ENCODE data around the gene ZSWIM4.

The ZSWIM4 gene

DNA sequence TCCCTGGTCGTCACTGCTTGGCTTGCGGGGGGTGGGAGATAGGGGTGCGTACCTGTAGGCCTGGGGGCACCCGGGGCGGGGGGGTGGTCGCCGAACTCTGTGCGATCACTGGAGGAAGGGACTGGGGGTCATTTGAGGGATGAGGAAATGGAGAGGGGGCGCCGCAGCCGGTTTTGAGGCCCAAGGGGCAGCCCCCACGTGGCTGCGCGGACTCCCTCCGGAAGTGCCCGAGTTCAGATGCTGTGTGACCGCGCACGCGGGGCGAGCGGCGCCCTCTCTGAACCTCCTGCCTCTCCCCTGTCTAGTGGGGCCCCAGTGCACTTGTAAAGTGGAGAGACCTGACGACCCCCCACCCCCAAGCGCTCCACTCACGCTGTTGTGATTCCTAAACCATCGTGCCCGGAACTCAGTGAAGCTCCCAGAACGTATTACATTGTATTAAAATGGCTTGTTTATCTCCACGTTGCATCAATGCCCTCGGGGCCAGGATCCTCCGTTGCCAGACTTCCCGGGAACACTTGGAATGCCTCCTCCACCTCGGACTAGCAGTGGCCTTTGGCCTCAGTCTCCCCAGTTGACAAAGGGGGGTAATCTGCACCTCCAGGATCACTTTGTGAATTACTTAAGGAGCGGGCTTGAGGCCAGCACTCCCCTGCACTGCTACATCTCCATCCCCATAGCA, 78.7 kb downstream of the ZSWIM4 start:
- DNase-seq (ENCODE audit: low read depth) = no peak

GRCh38 chr19:13875824-13876223, 80.6 kb downstream of the ZSWIM4 start:
- no peak for DNase-seq (ENCODE audit: low read depth)

DNA sequence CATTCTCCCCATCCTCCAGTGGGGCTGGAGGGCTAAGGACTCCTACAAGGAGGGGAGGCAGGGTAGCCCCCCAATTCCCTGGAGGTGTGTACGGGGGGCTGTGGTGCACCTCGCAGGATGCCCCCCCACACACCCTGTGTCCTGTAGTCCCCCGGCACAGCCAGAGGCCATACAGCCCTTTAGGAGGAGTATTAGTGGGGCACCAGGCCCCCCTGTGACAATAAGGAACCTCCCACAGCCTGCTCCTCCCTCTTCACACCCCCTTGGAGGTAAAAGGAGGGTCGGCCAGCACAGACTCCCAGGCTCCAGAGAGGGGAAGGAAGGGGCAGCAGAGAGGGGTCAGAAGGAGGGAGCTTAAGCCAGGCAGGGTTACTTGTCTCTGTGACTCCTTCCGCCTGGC, 81.6 kb downstream of the ZSWIM4 start, which contains the start of gene NANOS3:
Gene NANOS3, plus strand, starts transcription at position 301 of the 400 bp plus-strand sequence. CDS start 115 bp downstream, outside the sequence.
- no peak for DNase-seq (ENCODE audit: low read depth)

DNA sequence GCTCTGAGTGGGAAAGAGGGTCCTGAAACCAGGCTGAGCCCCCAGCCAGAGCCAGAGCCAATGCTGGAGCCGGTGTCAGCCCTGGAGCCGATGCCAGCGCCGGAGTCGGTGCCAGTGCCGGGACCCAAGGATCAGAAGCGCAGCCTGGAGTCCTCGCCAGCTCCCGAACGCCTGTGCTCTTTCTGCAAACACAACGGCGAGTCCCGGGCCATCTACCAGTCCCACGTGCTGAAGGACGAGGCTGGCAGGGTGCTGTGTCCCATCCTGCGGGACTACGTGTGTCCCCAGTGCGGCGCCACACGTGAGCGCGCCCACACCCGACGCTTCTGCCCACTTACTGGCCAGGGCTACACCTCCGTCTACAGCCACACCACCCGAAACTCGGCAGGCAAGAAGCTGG, 82.1 kb downstream of the ZSWIM4 start:
- no peak for DNase-seq (ENCODE audit: low read depth)

- DNase-seq (ENCODE audit: low read depth) = peak; percentile 93
Observed at GRCh38 chr19:13880059-13881043, 85.1 kb downstream of the ZSWIM4 start.

DNA sequence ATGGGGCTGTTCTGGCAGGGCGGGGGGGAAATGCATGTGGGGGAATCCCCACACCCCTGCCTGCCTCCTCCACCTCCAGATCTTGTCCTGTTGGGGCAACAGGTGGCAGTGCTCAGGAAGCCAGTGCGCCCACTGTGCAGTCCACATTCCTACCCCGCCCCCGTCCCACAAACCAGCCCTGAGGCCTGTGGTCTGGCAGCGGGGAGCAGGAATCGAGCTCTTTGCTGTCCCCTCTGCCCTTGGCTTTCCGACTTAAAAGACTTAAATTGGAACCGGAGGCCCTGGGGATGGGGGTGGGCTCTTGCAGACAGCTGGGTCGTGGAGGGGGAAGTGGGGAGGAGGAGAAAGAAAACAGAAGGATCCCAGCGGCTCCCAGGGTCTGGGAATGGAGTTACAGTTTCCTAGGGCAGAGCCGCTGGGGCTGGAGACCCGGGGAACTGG, 86.0 kb downstream of the ZSWIM4 start:
- DNase-seq (ENCODE audit: low read depth) = no peak

Data from iris pigment epithelial cell (primary cell).